VCaP (cell line): ENCODE data around the gene YPEL4.

Experiments
- H3K27ac ChIP-seq: fragments of 450-650 bp; 2 replicates; pipeline ENCODE4 v1.5.1; 2017
- TF ChIP-seq, protein P1 (sequence below): fragments of 450-650 bp; conservative IDR thresholded peaks from 2 replicates; pipeline ENCODE4 v1.5.1; 2017; ENCODE audit warnings: mild to moderate bottlenecking, moderate library complexity

YPEL4 gene

GRCh38 chr11:57626895-57627294, 22.8 kb downstream of the YPEL4 start:
- H3K27ac ChIP-seq, result no peak overlapping the region
- TF ChIP-seq, protein P1, sequence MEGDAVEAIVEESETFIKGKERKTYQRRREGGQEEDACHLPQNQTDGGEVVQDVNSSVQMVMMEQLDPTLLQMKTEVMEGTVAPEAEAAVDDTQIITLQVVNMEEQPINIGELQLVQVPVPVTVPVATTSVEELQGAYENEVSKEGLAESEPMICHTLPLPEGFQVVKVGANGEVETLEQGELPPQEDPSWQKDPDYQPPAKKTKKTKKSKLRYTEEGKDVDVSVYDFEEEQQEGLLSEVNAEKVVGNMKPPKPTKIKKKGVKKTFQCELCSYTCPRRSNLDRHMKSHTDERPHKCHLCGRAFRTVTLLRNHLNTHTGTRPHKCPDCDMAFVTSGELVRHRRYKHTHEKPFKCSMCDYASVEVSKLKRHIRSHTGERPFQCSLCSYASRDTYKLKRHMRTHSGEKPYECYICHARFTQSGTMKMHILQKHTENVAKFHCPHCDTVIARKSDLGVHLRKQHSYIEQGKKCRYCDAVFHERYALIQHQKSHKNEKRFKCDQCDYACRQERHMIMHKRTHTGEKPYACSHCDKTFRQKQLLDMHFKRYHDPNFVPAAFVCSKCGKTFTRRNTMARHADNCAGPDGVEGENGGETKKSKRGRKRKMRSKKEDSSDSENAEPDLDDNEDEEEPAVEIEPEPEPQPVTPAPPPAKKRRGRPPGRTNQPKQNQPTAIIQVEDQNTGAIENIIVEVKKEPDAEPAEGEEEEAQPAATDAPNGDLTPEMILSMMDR, result no peak

DNA sequence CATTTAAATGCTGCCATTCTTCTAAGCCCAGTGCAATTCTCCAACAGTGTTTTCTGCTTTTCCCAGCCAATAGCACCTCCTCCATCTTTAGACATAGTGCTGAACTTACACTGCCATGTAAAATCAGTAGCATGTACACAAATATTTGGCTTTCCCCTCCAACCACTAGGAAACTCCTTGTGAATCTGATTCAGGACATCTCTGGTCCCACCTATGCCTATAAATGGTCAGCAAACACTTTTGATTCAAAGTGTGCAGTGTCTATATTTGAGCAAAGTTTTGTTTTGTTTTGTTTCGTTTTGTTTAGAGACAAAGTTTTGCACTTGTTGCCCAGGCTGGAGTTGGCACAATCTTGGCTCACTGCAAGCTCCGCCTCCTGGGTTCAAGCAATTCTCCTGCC, 24.8 kb downstream of the YPEL4 start:
- H3K27ac ChIP-seq, result no peak overlapping the region
- TF ChIP-seq, protein P1, result no peak

DNA sequence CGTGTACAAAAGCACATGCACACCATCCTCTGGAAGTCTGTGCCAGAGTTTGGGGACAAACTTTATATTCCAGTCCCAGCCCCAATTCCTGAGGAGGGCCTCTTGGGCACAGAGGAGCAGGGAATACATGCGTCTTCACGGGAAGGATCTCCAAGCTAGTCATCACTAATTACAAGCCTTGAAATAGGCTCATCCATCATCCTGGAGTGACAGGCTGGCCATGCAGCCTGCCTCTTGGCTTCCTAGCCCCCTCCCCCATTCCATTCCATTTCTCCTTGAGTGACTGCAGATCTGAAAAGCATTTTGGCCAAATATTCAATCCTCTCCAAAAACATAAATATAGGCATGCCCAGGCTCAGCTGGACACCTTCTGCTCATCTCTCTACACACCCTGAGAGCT, 27.4 kb downstream of the YPEL4 start:
- H3K27ac ChIP-seq, result no peak overlapping the region
- TF ChIP-seq, protein P1, result no peak

DNA sequence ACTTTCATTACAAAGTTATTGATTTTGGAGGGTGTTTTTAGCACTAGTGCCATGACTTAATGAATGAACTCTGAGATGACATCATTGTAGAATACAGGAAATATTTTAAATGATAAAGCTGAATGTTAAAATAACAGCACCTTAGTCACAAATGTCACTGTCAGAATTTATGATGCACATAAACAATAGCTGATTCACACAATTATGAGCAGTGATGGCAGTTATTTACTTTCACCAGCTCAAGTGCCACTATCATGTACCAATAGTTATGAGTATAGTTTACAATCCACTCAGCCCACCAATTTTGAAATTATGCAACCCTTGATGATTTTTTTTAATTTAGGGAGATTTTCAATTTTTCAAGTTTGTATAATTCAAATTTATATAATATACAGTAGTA, 29.2 kb downstream of the YPEL4 start:
- TF ChIP-seq, protein P1, result no peak
- H3K27ac ChIP-seq, result no peak overlapping the region

DNA sequence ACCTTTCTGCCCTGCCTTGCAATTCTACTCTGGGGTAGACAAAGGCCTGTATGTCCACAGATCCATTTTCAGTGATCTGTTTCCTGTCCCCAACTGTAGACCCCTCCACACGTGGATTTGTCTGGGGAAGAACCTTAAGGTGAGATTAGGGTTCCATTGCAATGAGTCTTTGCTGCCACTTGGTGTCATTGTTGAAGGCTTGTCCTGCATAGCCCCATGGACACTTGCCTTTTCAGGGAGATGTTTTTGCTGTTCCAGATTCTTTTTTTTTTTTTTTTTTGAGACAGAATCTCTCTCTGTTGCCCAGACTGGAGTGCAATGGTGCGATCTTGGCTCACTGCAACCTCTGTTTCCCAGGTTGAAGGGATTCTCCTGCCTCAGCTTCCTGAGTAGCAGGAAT, 30.4 kb downstream of the YPEL4 start:
- TF ChIP-seq, protein P1, result no peak
- H3K27ac ChIP-seq, result no peak overlapping the region

GRCh38 chr11:57618438-57618837, 31.3 kb downstream of the YPEL4 start:
- no peak overlapping the region for H3K27ac ChIP-seq
- TF ChIP-seq, protein P1, result no peak

DNA sequence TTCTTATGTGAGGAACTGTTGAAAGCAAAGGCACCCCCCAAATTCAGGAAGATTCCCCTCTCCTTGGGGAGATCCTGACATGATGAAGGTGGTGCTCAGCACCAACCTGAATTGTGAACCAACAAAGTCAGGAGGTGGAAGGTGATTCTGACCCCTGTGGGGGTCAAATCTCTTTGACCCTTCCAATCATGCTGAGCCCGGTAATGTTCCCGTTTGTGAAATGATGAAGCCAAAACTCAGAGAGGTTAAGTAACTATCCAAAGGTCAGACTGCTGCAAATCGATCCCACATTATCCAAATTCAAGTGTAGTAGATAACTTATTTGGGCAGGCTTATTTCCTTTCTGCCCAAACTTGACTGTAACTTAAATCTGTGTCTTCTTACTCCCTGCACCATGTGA, 33.1 kb downstream of the YPEL4 start:
- no peak overlapping the region for H3K27ac ChIP-seq
- TF ChIP-seq, protein P1, result no peak

DNA sequence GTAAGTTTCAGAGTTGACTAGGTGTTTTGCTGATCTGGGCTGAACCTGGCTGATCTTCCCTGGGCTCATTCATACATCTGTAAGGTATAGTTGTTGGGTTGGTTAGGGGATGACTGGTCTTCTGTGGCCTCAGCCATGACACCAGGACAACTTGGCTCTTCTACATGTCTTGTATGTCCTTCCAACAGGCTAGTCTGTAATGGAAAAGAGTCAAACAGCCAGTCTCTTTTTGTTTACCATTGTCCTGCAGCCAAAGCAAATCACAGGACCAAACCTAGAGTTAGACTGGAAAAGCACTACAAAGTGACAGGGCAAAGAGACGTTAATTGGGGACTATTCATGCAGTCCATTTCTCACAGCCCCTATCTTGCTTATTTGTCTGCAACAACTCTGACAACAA, 34.4 kb downstream of the YPEL4 start:
- TF ChIP-seq, protein P1, result no peak
- H3K27ac ChIP-seq, result no peak overlapping the region
